ENCODE results near the gene APLF.
"Not testable (repeated sequence)": the region's sequence is repeated elsewhere in the genome, so short reads cannot be mapped to it uniquely, and the experiment has no call there.

GRCh38 chr2:68529651-68530050 lies 62.3 kb downstream of the APLF start:
- not testable (repeated sequence) for TF ChIP-seq RFX5 (IDR thresholded peaks at IDR 0.05); CTCF (IDR thresholded peaks at IDR 0.05); EP300 (IDR thresholded peaks at IDR 0.05); POLR2A (IDR thresholded peaks at IDR 0.05; ENCODE audit: low read length); BCL3 (IDR thresholded peaks at IDR 0.05); MAZ (IDR thresholded peaks at IDR 0.05; ENCODE audit: borderline replicate concordance, low read depth, low read length); KDM1A (IDR thresholded peaks at IDR 0.05; ENCODE audit: low read depth); REST (IDR thresholded peaks at IDR 0.05); CHD2 (IDR thresholded peaks at IDR 0.05; ENCODE audit: low read length, partially characterized antibody); POLR2AphosphoS2 (conservative IDR thresholded peaks at IDR 0.05; ENCODE audit: low read length); JUN (IDR thresholded peaks at IDR 0.05)
- TF ChIP-seq, protein P1, sequence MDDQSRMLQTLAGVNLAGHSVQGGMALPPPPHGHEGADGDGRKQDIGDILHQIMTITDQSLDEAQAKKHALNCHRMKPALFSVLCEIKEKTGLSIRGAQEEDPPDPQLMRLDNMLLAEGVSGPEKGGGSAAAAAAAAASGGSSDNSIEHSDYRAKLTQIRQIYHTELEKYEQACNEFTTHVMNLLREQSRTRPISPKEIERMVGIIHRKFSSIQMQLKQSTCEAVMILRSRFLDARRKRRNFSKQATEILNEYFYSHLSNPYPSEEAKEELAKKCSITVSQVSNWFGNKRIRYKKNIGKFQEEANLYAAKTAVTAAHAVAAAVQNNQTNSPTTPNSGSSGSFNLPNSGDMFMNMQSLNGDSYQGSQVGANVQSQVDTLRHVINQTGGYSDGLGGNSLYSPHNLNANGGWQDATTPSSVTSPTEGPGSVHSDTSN (IDR thresholded peaks at IDR 0.05) = not testable (repeated sequence)

All from A549 (cell line).